Body of pancreas (tissue), 4 donors: ENCODE data around the gene POU2AF1.

Experiments
- POLR2A ChIP-seq, 3 donors: fragments of 450-650 bp; IDR thresholded peaks; one replicate each; pipeline ENCODE4 v1.6.1; 2016; ENCODE audit warnings: antibody characterized with exemption in 3 of 3, mild to moderate bottlenecking in 2 of 3
- TF ChIP-seq, protein P1 (sequence below), 7 experiments: fragments of 450-650 bp in 4 of 7; fragments of 200-600 bp in 3 of 7; sonication (generic) in 3 of 7; IDR thresholded peaks; one replicate each; pipeline ENCODE4 v1.5.1; 2016 to 2019; ENCODE audit warnings: antibody characterized with exemption in 7 of 7

DNA sequence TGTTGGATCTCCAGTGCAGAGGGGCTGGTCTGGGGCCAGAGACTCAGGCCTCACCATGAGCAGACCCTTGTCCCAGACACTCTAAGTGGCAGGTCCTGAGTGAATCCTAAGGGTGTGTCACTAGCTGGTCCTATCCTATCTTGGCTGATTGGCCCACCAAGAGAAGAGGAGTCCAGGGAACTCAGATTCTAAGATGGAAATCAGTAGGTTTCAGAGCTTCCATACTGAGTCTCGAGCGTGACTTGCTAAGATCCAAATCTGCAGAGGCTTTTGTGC is 10.9 kb downstream of the POU2AF1 start:
- TF ChIP-seq, protein P1, sequence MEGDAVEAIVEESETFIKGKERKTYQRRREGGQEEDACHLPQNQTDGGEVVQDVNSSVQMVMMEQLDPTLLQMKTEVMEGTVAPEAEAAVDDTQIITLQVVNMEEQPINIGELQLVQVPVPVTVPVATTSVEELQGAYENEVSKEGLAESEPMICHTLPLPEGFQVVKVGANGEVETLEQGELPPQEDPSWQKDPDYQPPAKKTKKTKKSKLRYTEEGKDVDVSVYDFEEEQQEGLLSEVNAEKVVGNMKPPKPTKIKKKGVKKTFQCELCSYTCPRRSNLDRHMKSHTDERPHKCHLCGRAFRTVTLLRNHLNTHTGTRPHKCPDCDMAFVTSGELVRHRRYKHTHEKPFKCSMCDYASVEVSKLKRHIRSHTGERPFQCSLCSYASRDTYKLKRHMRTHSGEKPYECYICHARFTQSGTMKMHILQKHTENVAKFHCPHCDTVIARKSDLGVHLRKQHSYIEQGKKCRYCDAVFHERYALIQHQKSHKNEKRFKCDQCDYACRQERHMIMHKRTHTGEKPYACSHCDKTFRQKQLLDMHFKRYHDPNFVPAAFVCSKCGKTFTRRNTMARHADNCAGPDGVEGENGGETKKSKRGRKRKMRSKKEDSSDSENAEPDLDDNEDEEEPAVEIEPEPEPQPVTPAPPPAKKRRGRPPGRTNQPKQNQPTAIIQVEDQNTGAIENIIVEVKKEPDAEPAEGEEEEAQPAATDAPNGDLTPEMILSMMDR (IDR thresholded peaks at IDR 0.05), result no peak
- TF ChIP-seq POLR2A (IDR thresholded peaks at IDR 0.05), result no peak
